Measurements from ENCODE around the gene TMEM72.

GRCh38 chr10:44963772-44964633 lies 52.9 kb downstream of the TMEM72 start:
- TF ChIP-seq, protein P1, sequence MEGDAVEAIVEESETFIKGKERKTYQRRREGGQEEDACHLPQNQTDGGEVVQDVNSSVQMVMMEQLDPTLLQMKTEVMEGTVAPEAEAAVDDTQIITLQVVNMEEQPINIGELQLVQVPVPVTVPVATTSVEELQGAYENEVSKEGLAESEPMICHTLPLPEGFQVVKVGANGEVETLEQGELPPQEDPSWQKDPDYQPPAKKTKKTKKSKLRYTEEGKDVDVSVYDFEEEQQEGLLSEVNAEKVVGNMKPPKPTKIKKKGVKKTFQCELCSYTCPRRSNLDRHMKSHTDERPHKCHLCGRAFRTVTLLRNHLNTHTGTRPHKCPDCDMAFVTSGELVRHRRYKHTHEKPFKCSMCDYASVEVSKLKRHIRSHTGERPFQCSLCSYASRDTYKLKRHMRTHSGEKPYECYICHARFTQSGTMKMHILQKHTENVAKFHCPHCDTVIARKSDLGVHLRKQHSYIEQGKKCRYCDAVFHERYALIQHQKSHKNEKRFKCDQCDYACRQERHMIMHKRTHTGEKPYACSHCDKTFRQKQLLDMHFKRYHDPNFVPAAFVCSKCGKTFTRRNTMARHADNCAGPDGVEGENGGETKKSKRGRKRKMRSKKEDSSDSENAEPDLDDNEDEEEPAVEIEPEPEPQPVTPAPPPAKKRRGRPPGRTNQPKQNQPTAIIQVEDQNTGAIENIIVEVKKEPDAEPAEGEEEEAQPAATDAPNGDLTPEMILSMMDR (IDR thresholded peaks at IDR 0.05; ENCODE audit: poor library complexity, severe bottlenecking), result no peak
- TF ChIP-seq EP300 (conservative IDR thresholded peaks at IDR 0.05; ENCODE audit: poor library complexity, severe bottlenecking) (no peak), RAD21 (conservative IDR thresholded peaks at IDR 0.05) (no peak)

Measured in neural cell (in vitro differentiated cells).